A549 (cell line): ENCODE data around the gene HAUS1. TPM values are rescaled to one million over a fixed set of nuclear protein-coding genes. Genes with fewer than 3 reads are reported as not detected.

Experiments
- ATAC-seq, 2 experiments: fragments of 200-7000 bp in 1 of 2; fragments of >200 bp in 1 of 2; cut with Nextera tagmentation in 1 of 2; cut with Tn5 transposase in 1 of 2; 3 replicates each; pipeline versions ENCODE4 v1.8.0 to v1.9.1; 2018 to 2020; ENCODE audit warnings: mild to moderate bottlenecking in 1 of 2, moderate library complexity in 1 of 2
- CTCF ChIA-PET: fragments of 300-600 bp; sonication (Branson Sonifier 250); formaldehyde crosslinking; extraction: SDS; loops from one replicate; lab custom pipeline; 2021; ENCODE audit warnings: antibody characterized with exemption, inconsistent platforms; lab: Yijun Ruan, JAX
- POLR2A ChIA-PET: fragments of 350-600 bp; formaldehyde crosslinking; extraction: SDS; loops from one replicate; lab custom pipeline; 2021; ENCODE audit warnings: antibody characterized with exemption, inconsistent platforms; lab: Yijun Ruan, JAX
- DNase-seq, 2 experiments: peaks; one replicate each; pipeline versions ENCODE4 v3.0.0 to v3.0.0-alpha.2; 2011 to 2016; ENCODE audit warnings: low read depth in 1 of 2, low spot score in 1 of 2
- FAIRE-seq: peaks from 2 replicates; lab custom pipeline; 2011; peaks lifted over from hg19 to GRCh38; lab: Jason Lieb, UNC
- H3K27ac ChIP-seq, 2 experiments: fragments of >200 bp; sonication (Bioruptor Twin); formaldehyde crosslinking; 3 replicates each; pipeline ENCODE4 v1.5.1; 2016 to 2017
- H3K4me1 ChIP-seq: fragments of >200 bp; sonication (Bioruptor Twin); formaldehyde crosslinking; 3 replicates; pipeline ENCODE4 v1.6.1; 2016
- H3K4me2 ChIP-seq: fragments of >200 bp; sonication (Bioruptor Twin); formaldehyde crosslinking; 3 replicates; pipeline ENCODE4 v1.6.1; 2016
- H3K4me3 ChIP-seq: fragments of >200 bp; sonication (Bioruptor Twin); formaldehyde crosslinking; 3 replicates; pipeline ENCODE4 v1.5.1; 2016
- H3K9me3 ChIP-seq: fragments of >200 bp; sonication (Bioruptor Twin); formaldehyde crosslinking; 3 replicates; pipeline ENCODE4 v1.6.1; 2016
- BHLHE40 ChIP-seq: IDR thresholded peaks from 2 replicates; pipeline ENCODE4 v1.6.1; 2012; ENCODE audit warnings: low read depth, low read length, inconsistent platforms
- CEBPB ChIP-seq, 2 experiments: fragments of >200 bp in 1 of 2; sonication (Bioruptor Twin) in 1 of 2; formaldehyde crosslinking in 1 of 2; IDR thresholded peaks; 2 replicates each; pipeline ENCODE4 v1.6.1; 2012 to 2016
- E2F6 ChIP-seq: IDR thresholded peaks from 2 replicates; pipeline ENCODE4 v1.6.1; 2012; ENCODE audit warnings: low read depth, borderline replicate concordance
- ESRRA ChIP-seq: fragments of 150-350 bp; IDR thresholded peaks from 2 replicates; pipeline ENCODE4 v1.6.1; 2014; ENCODE audit warnings: mild to moderate bottlenecking, low read length, borderline replicate concordance
- HEYL ChIP-seq: fragments of 250-450 bp; sonication (Bioruptor Pico); IDR thresholded peaks from 2 replicates; pipeline ENCODE4 v1.8.0; 2021; ENCODE audit warnings: mild to moderate bottlenecking, moderate library complexity
- HMGXB4 ChIP-seq: fragments of 250-450 bp; sonication (Bioruptor Pico); IDR thresholded peaks from 2 replicates; pipeline ENCODE4 v1.5.0; 2021; ENCODE audit warnings: mild to moderate bottlenecking, moderate library complexity, borderline replicate concordance
- JUN ChIP-seq, 2 experiments: fragments of >200 bp; sonication (Bioruptor Twin); formaldehyde crosslinking; IDR thresholded peaks; 2 replicates in 1 of 2; 3 replicates in 1 of 2; pipeline ENCODE4 v1.6.1; 2016 to 2017
- JUNB ChIP-seq: fragments of >200 bp; sonication (Bioruptor Twin); formaldehyde crosslinking; IDR thresholded peaks from 2 replicates; pipeline ENCODE4 v1.6.1; 2016
- KDM5A ChIP-seq: fragments of 200-600 bp; sonication (generic); IDR thresholded peaks from 2 replicates; pipeline ENCODE4 v1.6.1; 2016; ENCODE audit warnings: antibody characterized with exemption, mild to moderate bottlenecking
- MYC ChIP-seq: IDR thresholded peaks from 2 replicates; pipeline ENCODE4 v1.6.1; 2012; ENCODE audit warnings: mild to moderate bottlenecking, inconsistent platforms, low read length, improper control_type of control experiment, borderline replicate concordance
- NR3C1 ChIP-seq: fragments of >200 bp; sonication (Bioruptor Twin); formaldehyde crosslinking; IDR thresholded peaks from 3 replicates; pipeline ENCODE4 v1.6.1; 2017
- PHF8 ChIP-seq: fragments of 200-600 bp; sonication (generic); IDR thresholded peaks from 2 replicates; pipeline ENCODE4 v1.6.1; 2016; ENCODE audit warnings: low read depth, mild to moderate bottlenecking, antibody characterized with exemption, moderate library complexity, borderline replicate concordance
- POLR2A ChIP-seq: IDR thresholded peaks from 2 replicates; pipeline ENCODE4 v1.6.1; 2012; ENCODE audit warnings: mild to moderate bottlenecking, low read length
- RARB ChIP-seq: fragments of 250-450 bp; sonication (Bioruptor Pico); IDR thresholded peaks from 2 replicates; pipeline ENCODE4 v1.8.0; 2021; ENCODE audit warnings: mild to moderate bottlenecking, moderate library complexity
- REST ChIP-seq: fragments of 200-600 bp; sonication (generic); IDR thresholded peaks from 2 replicates; pipeline ENCODE4 v1.6.1; 2016; ENCODE audit warnings: antibody characterized with exemption, mild to moderate bottlenecking, moderate library complexity
- RFX5 ChIP-seq: fragments of 450-650 bp; IDR thresholded peaks from 2 replicates; pipeline ENCODE4 v1.7.1; 2014; ENCODE audit warnings: antibody characterized with exemption, mild to moderate bottlenecking, moderate library complexity
- RNF2 ChIP-seq: fragments of 200-600 bp; sonication (generic); IDR thresholded peaks from 2 replicates; pipeline ENCODE4 v1.6.1; 2016; ENCODE audit warnings: low read depth, mild to moderate bottlenecking, antibody characterized with exemption, moderate library complexity, borderline replicate concordance
- SMC3 ChIP-seq: fragments of >200 bp; sonication (Bioruptor Twin); formaldehyde crosslinking; IDR thresholded peaks from 3 replicates; pipeline ENCODE4 v1.6.1; 2018; ENCODE audit warnings: inconsistent platforms
- SREBF2 ChIP-seq: fragments of 450-650 bp; IDR thresholded peaks from 2 replicates; pipeline ENCODE4 v1.6.1; 2014; ENCODE audit warnings: mild to moderate bottlenecking, moderate library complexity
- USF2 ChIP-seq: fragments of 450-650 bp; IDR thresholded peaks from 2 replicates; pipeline ENCODE4 v1.6.1; 2014; ENCODE audit warnings: antibody characterized with exemption
- ZSCAN20 ChIP-seq: fragments of 250-450 bp; sonication (Bioruptor Pico); IDR thresholded peaks from 2 replicates; pipeline ENCODE4 v1.8.0; 2022; ENCODE audit warnings: mild to moderate bottlenecking, moderate library complexity
- WGBS: methylation state at CpG from one replicate; pipeline ENCODE4 v1.1.6; 2017; ENCODE audit errors: missing lambda C conversion rate; 5-methylcytosine and 5-hydroxymethylcytosine counted together
- polyA plus RNA-seq, 4 experiments: library from polyadenylated mRNA; depleted of rRNA in 3 of 4; stranded (reverse); fragments of >200 nt; fragmentation: RNase III in 1 of 4; extraction: RNeasy Plus Mini Kit Qiagen cat#74134 plus additional on column Dnase treatment in 1 of 4; gene quantifications; 2 replicates in 3 of 4; 3 replicates in 1 of 4; pipeline ENCODE4 v1.2.3, GENCODE V29; 2011 to 2017

Gene HAUS1
- polyA plus RNA-seq, 2 of the 4 experiments (the other 2 are of a cell fraction): 58.6 to 59.7 TPM

- WGBS: 89% methylated on average over 2 of the region's 3 CpGs
- Histone ChIP-seq H3K9me3 (no peaks in the 10 kb centered on the region), H3K4me3 (no peak overlapping the region), H3K4me1 (no peaks in the 10 kb centered on the region), H3K4me2 (no peak overlapping the region), H3K27ac (no peak overlapping the region)
- ChIA-PET CTCF (no interaction called here), POLR2A (no interaction called here)
- TF ChIP-seq POLR2A (no peak), HMGXB4 (no peak), REST (no peak), RARB (CRISPR knock-in tag) (no peak), KDM5A (no peak), MYC (no peak), ESRRA (no peak), ZSCAN20 (no peak), JUNB (no peak), RNF2 (no peak), NR3C1 (no peak), CEBPB (IDR thresholded peaks at IDR 0.05) (no peak)
- no peak for ATAC-seq
- FAIRE-seq: no peak
- no peak for DNase-seq
Measured at GRCh38 chr18:46110406-46110805, 6.2 kb downstream of the HAUS1 start.

GRCh38 chr18:46113751-46114150 lies 9.6 kb downstream of the HAUS1 start:
- Histone ChIP-seq H3K4me2 (no peak overlapping the region), H3K4me3 (no peak overlapping the region), H3K4me1 (no peaks in the 10 kb centered on the region), H3K9me3 (no peaks in the 10 kb centered on the region), H3K27ac (no peak overlapping the region)
- FAIRE-seq (no peak), ATAC-seq (no peak), DNase-seq (no peak)
- TF ChIP-seq PHF8: no peak
- TF ChIP-seq CEBPB (IDR thresholded peaks at IDR 0.05): no peak
- no peak for TF ChIP-seq JUN (IDR thresholded peaks at IDR 0.05)
- TF ChIP-seq KDM5A: no peak
- TF ChIP-seq USF2: no peak
- TF ChIP-seq RFX5: no peak
- no peak for TF ChIP-seq HEYL (CRISPR knock-in tag)
- no peak for TF ChIP-seq JUNB
- TF ChIP-seq SREBF2: no peak
- no peak for TF ChIP-seq BHLHE40
- no peak for TF ChIP-seq E2F6
- no peak for TF ChIP-seq SMC3
- ChIA-PET CTCF (no interaction called here), POLR2A (no interaction called here)
- WGBS: 92% methylated on average over 1 of the region's 1 CpG
